Neural cell (in vitro differentiated cells): ENCODE results near the gene FAF1.

Experiments used
- EP300 ChIP-seq: fragments of 450-650 bp; conservative IDR thresholded peaks from 2 replicates; pipeline ENCODE4 v1.6.1; 2014; ENCODE audit warnings: antibody characterized with exemption, mild to moderate bottlenecking, moderate library complexity; ENCODE audit not compliant: poor library complexity, severe bottlenecking
- EZH2 ChIP-seq: fragments of 200-600, 300-800 bp; shearing (Covaris generic), sonication (generic); IDR thresholded peaks from 2 replicates; pipeline ENCODE4 v1.6.1; 2014; ENCODE audit warnings: antibody characterized with exemption, low read length, borderline replicate concordance, mild to moderate bottlenecking; ENCODE audit not compliant: insufficient read depth, poor library complexity, severe bottlenecking
- MXI1 ChIP-seq: fragments of 450-650 bp; conservative IDR thresholded peaks from 2 replicates; pipeline ENCODE4 v1.6.1; 2014; ENCODE audit warnings: antibody characterized with exemption, mild to moderate bottlenecking; ENCODE audit not compliant: poor library complexity, severe bottlenecking
- SMC3 ChIP-seq: fragments of 450-650 bp; conservative IDR thresholded peaks from 2 replicates; pipeline ENCODE4 v1.6.1; 2014; ENCODE audit warnings: antibody characterized with exemption, mild to moderate bottlenecking, moderate library complexity; ENCODE audit not compliant: poor library complexity
- TAF1 ChIP-seq: IDR thresholded peaks from 2 replicates; pipeline ENCODE4 v1.6.1; 2012; ENCODE audit warnings: low read depth
- TF ChIP-seq, protein P1 (sequence below): fragments of 450-650 bp; IDR thresholded peaks from 2 replicates; pipeline ENCODE4 v1.5.1; 2014; ENCODE audit warnings: antibody characterized with exemption, mild to moderate bottlenecking, moderate library complexity; ENCODE audit not compliant: poor library complexity, severe bottlenecking
- TF ChIP-seq, protein P2 (sequence below): IDR thresholded peaks from 2 replicates; pipeline ENCODE4 v1.6.1; 2012; ENCODE audit warnings: borderline replicate concordance

DNA sequence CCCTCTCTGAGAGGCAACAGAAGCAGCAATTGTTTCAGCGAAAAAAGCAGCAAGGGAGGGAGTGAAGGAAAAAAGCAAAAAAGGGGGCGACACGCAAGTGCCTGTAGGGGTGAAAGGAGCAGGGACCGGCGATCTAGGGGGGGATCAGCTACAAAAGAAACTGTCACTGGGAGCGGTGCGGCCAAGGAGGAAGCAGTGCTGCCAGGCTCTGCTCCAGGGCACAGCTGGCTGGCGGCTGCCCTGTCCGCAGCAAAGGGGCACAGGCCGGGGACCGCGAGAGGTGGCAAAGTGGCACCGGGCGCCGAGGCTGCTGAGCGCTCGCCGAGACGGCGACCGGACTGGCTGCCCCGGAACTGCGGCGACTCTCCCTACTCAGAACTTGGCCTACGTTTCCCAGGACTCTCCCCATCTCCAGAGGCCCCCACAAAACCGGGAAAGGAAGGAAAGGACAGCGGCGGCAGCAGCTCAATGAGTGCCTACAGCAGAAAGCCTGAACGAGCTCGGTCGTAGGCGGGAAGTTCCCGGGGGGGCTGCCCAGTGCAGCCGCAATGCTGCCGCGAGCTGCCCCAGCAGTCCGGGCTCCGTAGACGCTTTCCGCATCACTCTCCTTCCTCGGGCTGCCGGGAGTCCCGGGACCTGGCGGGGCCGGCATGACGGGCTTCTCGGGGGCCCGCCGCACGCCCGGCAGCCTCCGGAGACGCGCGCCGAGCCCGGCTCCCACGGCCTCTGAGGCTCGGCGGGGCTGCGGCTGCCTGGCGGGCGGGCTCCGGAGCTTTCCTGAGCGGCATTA is 8.9 kb upstream of the FAF1 start:
- TF ChIP-seq, protein P1, sequence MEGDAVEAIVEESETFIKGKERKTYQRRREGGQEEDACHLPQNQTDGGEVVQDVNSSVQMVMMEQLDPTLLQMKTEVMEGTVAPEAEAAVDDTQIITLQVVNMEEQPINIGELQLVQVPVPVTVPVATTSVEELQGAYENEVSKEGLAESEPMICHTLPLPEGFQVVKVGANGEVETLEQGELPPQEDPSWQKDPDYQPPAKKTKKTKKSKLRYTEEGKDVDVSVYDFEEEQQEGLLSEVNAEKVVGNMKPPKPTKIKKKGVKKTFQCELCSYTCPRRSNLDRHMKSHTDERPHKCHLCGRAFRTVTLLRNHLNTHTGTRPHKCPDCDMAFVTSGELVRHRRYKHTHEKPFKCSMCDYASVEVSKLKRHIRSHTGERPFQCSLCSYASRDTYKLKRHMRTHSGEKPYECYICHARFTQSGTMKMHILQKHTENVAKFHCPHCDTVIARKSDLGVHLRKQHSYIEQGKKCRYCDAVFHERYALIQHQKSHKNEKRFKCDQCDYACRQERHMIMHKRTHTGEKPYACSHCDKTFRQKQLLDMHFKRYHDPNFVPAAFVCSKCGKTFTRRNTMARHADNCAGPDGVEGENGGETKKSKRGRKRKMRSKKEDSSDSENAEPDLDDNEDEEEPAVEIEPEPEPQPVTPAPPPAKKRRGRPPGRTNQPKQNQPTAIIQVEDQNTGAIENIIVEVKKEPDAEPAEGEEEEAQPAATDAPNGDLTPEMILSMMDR, result no peak
- TF ChIP-seq EZH2 (peak; percentile 18), TAF1 (no peak), EP300 (no peak), SMC3 (no peak), MXI1 (no peak)
- TF ChIP-seq, protein P2, sequence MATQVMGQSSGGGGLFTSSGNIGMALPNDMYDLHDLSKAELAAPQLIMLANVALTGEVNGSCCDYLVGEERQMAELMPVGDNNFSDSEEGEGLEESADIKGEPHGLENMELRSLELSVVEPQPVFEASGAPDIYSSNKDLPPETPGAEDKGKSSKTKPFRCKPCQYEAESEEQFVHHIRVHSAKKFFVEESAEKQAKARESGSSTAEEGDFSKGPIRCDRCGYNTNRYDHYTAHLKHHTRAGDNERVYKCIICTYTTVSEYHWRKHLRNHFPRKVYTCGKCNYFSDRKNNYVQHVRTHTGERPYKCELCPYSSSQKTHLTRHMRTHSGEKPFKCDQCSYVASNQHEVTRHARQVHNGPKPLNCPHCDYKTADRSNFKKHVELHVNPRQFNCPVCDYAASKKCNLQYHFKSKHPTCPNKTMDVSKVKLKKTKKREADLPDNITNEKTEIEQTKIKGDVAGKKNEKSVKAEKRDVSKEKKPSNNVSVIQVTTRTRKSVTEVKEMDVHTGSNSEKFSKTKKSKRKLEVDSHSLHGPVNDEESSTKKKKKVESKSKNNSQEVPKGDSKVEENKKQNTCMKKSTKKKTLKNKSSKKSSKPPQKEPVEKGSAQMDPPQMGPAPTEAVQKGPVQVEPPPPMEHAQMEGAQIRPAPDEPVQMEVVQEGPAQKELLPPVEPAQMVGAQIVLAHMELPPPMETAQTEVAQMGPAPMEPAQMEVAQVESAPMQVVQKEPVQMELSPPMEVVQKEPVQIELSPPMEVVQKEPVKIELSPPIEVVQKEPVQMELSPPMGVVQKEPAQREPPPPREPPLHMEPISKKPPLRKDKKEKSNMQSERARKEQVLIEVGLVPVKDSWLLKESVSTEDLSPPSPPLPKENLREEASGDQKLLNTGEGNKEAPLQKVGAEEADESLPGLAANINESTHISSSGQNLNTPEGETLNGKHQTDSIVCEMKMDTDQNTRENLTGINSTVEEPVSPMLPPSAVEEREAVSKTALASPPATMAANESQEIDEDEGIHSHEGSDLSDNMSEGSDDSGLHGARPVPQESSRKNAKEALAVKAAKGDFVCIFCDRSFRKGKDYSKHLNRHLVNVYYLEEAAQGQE, result no peak
